Glutamatergic neuron (in vitro differentiated cells): ENCODE data around the gene DGKG. TPM values are rescaled to one million over a fixed set of nuclear protein-coding genes. Genes with fewer than 3 reads are reported as not detected.

ENCODE experiments used
- DNase-seq: peaks from one replicate; pipeline ENCODE4 v3.0.0; 2022
- H3K27ac Mint-ChIP-seq: one replicate; pipeline ENCODE4 v1.8.0; 2020; ENCODE audit warnings: mild to moderate bottlenecking, mixed read lengths, inconsistent platforms; ENCODE audit not compliant: unreplicated experiment
- H3K27me3 Mint-ChIP-seq: one replicate; pipeline ENCODE4 v1.8.0; 2020; ENCODE audit warnings: mild to moderate bottlenecking, moderate library complexity, mixed read lengths, inconsistent platforms; ENCODE audit not compliant: unreplicated experiment
- H3K36me3 Mint-ChIP-seq: one replicate; pipeline ENCODE4 v1.8.0; 2020; ENCODE audit warnings: mild to moderate bottlenecking, mixed read lengths, inconsistent platforms; ENCODE audit not compliant: unreplicated experiment
- H3K4me1 Mint-ChIP-seq: one replicate; pipeline ENCODE4 v1.8.0; 2020; ENCODE audit warnings: mild to moderate bottlenecking, low read depth, mixed read lengths, inconsistent platforms; ENCODE audit not compliant: unreplicated experiment
- H3K4me3 Mint-ChIP-seq: one replicate; pipeline ENCODE4 v1.8.0; 2020; ENCODE audit warnings: mild to moderate bottlenecking, mixed read lengths, inconsistent platforms; ENCODE audit not compliant: unreplicated experiment
- H3K9me3 Mint-ChIP-seq: one replicate; pipeline ENCODE4 v1.8.0; 2020; ENCODE audit warnings: mild to moderate bottlenecking, moderate library complexity, mixed read lengths, inconsistent platforms; ENCODE audit not compliant: unreplicated experiment
- CTCF ChIP-seq: fragments of 200-600 bp; sonication (generic); IDR thresholded peaks from one replicate; pipeline ENCODE4 v1.5.0; 2021; ENCODE audit not compliant: partially characterized antibody, unreplicated experiment
- total RNA-seq: library from RNA; stranded (reverse); fragmentation: NEBNext Ultra II Directional; extraction: Animal tissue kit (Norgen Biotek cat#: 25700); gene quantifications from one replicate; pipeline ENCODE4 v1.2.1, GENCODE V29; 2021; ENCODE audit not compliant: unreplicated experiment

DGKG gene
- total RNA-seq, 1 donor from 2014 or later = 24.1 TPM

DNA sequence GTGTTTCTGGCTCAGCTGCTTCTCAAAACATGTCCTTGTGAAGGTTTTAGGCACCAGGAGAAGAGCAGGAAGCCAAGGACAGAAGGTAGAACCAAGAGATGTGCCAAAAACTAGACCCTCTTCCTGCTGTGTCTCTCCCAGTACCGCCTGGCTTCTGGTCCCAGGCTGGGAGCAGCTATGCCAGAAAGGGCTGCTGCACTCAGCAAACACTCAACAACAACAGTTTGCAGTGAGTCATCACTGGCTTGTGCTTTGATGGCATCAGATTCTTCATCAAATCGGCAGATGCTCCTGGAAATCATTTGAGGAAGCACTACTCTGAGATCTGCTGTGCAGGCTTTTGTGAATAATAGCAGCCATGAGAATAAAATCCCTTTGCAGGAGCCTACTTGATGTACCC lies 63.2 kb downstream of the DGKG start:
- no peak overlapping the region for H3K27ac Mint-ChIP-seq
- H3K9me3 Mint-ChIP-seq = no peaks in the 10 kb centered on the region
- no peaks in the 10 kb centered on the region for H3K4me1 Mint-ChIP-seq

GRCh38 chr3:186290796-186291195 lies 71.2 kb downstream of the DGKG start:
- H3K9me3 Mint-ChIP-seq = no peaks in the 10 kb centered on the region
- no peaks in the 10 kb centered on the region for H3K27me3 Mint-ChIP-seq
- no peaks in the 10 kb centered on the region for H3K4me1 Mint-ChIP-seq
- H3K27ac Mint-ChIP-seq = no peak overlapping the region
- DNase-seq = no peak
- peaks cover 3% of the 10 kb centered on the region for H3K36me3 Mint-ChIP-seq
- TF ChIP-seq CTCF = no peak
- no peak overlapping the region for H3K4me3 Mint-ChIP-seq

More for the DNA sequence above, 63.2 kb downstream of the DGKG start:
- no peak for TF ChIP-seq CTCF
- Mint-ChIP-seq H3K4me3 (no peak overlapping the region), H3K36me3 (peaks cover 4% of the 10 kb centered on the region), H3K27me3 (no peaks in the 10 kb centered on the region)
- no peak for DNase-seq

DNA sequence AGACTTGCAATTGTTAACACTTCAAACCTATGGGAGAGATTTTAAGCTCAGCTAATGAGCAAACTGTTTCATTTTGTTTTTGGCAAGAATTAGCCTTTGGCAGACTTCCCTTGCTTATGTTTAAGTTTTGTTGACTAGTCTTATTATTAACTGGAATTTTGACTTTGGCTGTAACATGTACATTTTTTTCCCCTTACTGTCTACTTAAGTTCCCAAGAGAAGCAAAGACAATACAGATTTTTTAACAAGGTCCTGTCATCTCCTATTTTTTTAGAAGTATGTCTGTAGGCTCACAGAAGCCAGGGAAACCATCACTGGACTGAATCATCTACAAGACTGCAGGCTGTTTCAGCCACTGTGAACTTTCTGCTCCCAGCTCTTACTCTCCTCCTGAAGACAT lies 74.3 kb downstream of the DGKG start:
- Mint-ChIP-seq H3K4me3 (no peak overlapping the region), H3K9me3 (no peaks in the 10 kb centered on the region), H3K27me3 (no peaks in the 10 kb centered on the region), H3K27ac (no peak overlapping the region), H3K4me1 (no peaks in the 10 kb centered on the region), H3K36me3 (peaks cover 4% of the 10 kb centered on the region)
- TF ChIP-seq CTCF = no peak
- DNase-seq = no peak

GRCh38 chr3:186286114-186286513 lies 75.9 kb downstream of the DGKG start:
- H3K9me3 Mint-ChIP-seq = no peaks in the 10 kb centered on the region
- DNase-seq = no peak
- no peak overlapping the region for H3K4me3 Mint-ChIP-seq
- H3K27ac Mint-ChIP-seq = peak overlapping the region; percentile 26
- no peak for TF ChIP-seq CTCF
- H3K4me1 Mint-ChIP-seq = no peaks in the 10 kb centered on the region
- peaks cover 1% of the 10 kb centered on the region for H3K27me3 Mint-ChIP-seq
- peaks cover 4% of the 10 kb centered on the region for H3K36me3 Mint-ChIP-seq

DNA sequence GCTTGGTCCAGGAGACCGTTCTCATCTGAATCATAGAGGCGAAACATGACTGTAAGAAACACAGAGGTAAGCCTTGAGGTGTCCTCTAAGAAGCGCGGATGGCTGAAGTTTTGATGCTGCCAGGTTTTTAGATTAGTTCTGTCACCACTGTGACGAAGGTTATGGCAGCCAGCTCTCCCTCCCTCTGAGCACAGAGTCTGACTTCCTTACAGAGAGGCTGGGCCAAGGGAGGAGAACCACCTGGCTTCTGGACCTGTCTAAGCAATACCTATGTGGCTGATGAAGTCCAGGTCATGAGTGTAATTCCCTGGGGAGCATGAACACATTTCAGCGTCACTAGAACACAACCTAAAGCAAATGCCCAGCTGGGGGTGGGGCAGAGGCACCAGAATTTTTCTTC lies 77.4 kb downstream of the DGKG start:
- no peak for TF ChIP-seq CTCF
- H3K27me3 Mint-ChIP-seq = peaks cover 1% of the 10 kb centered on the region
- no peak overlapping the region for H3K4me3 Mint-ChIP-seq
- peaks cover 4% of the 10 kb centered on the region for H3K36me3 Mint-ChIP-seq
- no peaks in the 10 kb centered on the region for H3K9me3 Mint-ChIP-seq
- no peak for DNase-seq
- no peak overlapping the region for H3K27ac Mint-ChIP-seq
- H3K4me1 Mint-ChIP-seq = no peaks in the 10 kb centered on the region
